RWPE2 (cell line): ENCODE results near the gene CDHR2.
"Not testable (repeated sequence)": the region's sequence is repeated elsewhere in the genome, so short reads cannot be mapped to it uniquely, and the experiment has no call there.

Experiments used
- ATAC-seq: fragments of 200-7000 bp; cut with Tn5 transposase; 3 replicates; pipeline ENCODE4 v1.9.1; 2021; ENCODE audit warnings: low read depth
- DNase-seq: peaks from one replicate; pipeline ENCODE4 v3.0.0-alpha.2; 2020; ENCODE audit warnings: low spot score
- H3K27ac ChIP-seq: fragments of 450-650 bp; 2 replicates; pipeline ENCODE4 v1.5.1; 2017; ENCODE audit warnings: mild to moderate bottlenecking; ENCODE audit not compliant: poor library complexity, severe bottlenecking
- H3K27me3 ChIP-seq: fragments of 250-450 bp; sonication (Bioruptor Pico); 2 replicates; pipeline ENCODE4 v1.5.1; 2021; ENCODE audit warnings: mild to moderate bottlenecking, moderate library complexity; ENCODE audit not compliant: insufficient read depth, poor library complexity, severe bottlenecking
- H3K36me3 ChIP-seq: fragments of 250-450 bp; sonication (Bioruptor Pico); 2 replicates; pipeline ENCODE4 v1.5.1; 2020; ENCODE audit warnings: low read depth, mild to moderate bottlenecking, moderate library complexity
- H3K4me1 ChIP-seq: fragments of 250-450 bp; sonication (Bioruptor Pico); 2 replicates; pipeline ENCODE4 v1.5.1; 2021; ENCODE audit warnings: mild to moderate bottlenecking, moderate library complexity; ENCODE audit not compliant: insufficient read depth, poor library complexity, severe bottlenecking
- H3K4me3 ChIP-seq: fragments of 250-450 bp; sonication (Bioruptor Pico); 2 replicates; pipeline ENCODE4 v1.5.1; 2021; ENCODE audit warnings: mild to moderate bottlenecking, moderate library complexity; ENCODE audit not compliant: severe bottlenecking
- H3K9me3 ChIP-seq: fragments of 250-450 bp; sonication (Bioruptor Pico); 2 replicates; pipeline ENCODE4 v1.5.1; 2021; ENCODE audit warnings: mild to moderate bottlenecking, moderate library complexity; ENCODE audit not compliant: severe bottlenecking
- CTCF ChIP-seq: fragments of 450-650 bp; IDR thresholded peaks from one replicate; pipeline ENCODE4 v1.5.1; 2017; ENCODE audit warnings: mild to moderate bottlenecking, moderate library complexity; ENCODE audit not compliant: poor library complexity, severe bottlenecking

CDHR2 gene

GRCh38 chr5:176596689-176597416, 47.7 kb downstream of the CDHR2 start:
- Histone ChIP-seq H3K27ac (no peak overlapping the region), H3K4me1 (no peaks in the 10 kb centered on the region), H3K4me3 (no peak overlapping the region), H3K9me3 (no peaks in the 10 kb centered on the region), H3K27me3 (no peaks in the 10 kb centered on the region), H3K36me3 (no peaks in the 10 kb centered on the region)
- peak; percentile 28 for TF ChIP-seq CTCF
- ATAC-seq (peak; percentile 18; the same call in 1 of the 3 replicates), DNase-seq (peak; percentile 70)

- Histone ChIP-seq H3K27me3 (no peaks in the 10 kb centered on the region), H3K36me3 (no peaks in the 10 kb centered on the region)
Observed at GRCh38 chr5:176597417-176598389, 48.6 kb downstream of the CDHR2 start.

GRCh38 chr5:176599749-176600430, 50.7 kb downstream of the CDHR2 start:
- H3K4me3 ChIP-seq, H3K36me3 ChIP-seq, H3K9me3 ChIP-seq, H3K4me1 ChIP-seq, H3K27me3 ChIP-seq, ATAC-seq, H3K27ac ChIP-seq: not testable (repeated sequence)
- peak; percentile 67 for DNase-seq

More at GRCh38 chr5:176597417-176598389, 48.6 kb downstream of the CDHR2 start:
- TF ChIP-seq CTCF, result no peak
- ATAC-seq, result no peak
- Histone ChIP-seq H3K4me3 (no peak overlapping the region), H3K27ac (no peak overlapping the region), H3K9me3 (no peaks in the 10 kb centered on the region), H3K4me1 (no peaks in the 10 kb centered on the region)
- DNase-seq, result peak; percentile 68

- no peak for DNase-seq
- Histone ChIP-seq H3K4me3 (no peak overlapping the region), H3K27me3 (no peaks in the 10 kb centered on the region), H3K4me1 (no peaks in the 10 kb centered on the region), H3K36me3 (no peaks in the 10 kb centered on the region), H3K9me3 (no peaks in the 10 kb centered on the region), H3K27ac (no peak overlapping the region)
- ATAC-seq, result no peak
- no peak for TF ChIP-seq CTCF
Observed at GRCh38 chr5:176601901-176602482, 52.9 kb downstream of the CDHR2 start.

- no peak for TF ChIP-seq CTCF
- Histone ChIP-seq H3K36me3 (no peaks in the 10 kb centered on the region), H3K27me3 (no peaks in the 10 kb centered on the region), H3K4me3 (no peak overlapping the region), H3K4me1 (no peaks in the 10 kb centered on the region), H3K9me3 (no peaks in the 10 kb centered on the region), H3K27ac (no peak overlapping the region)
- no peak for DNase-seq
- no peak for ATAC-seq
Observed at GRCh38 chr5:176603091-176603490, 53.9 kb downstream of the CDHR2 start.
